ELF-1 (cell line): ENCODE results near the gene PIK3R6.
A peak's percentile ranks its signal among the peaks of the same experiment; 100 is the strongest.

ENCODE experiments used
- DNase-seq: peaks from one replicate; pipeline ENCODE4 v3.0.0-alpha.2; 2016; ENCODE audit warnings: low read depth, low spot score

The PIK3R6 gene

GRCh38 chr17:8894202-8894671 is 26.8 kb upstream of the PIK3R6 start:
- DNase-seq, result peak; percentile 53

- no peak for DNase-seq
These were observed 26.2 kb upstream of the PIK3R6 start for GRCh38 chr17:8893621-8894201.

- no peak for DNase-seq
These were observed 25.6 kb upstream of the PIK3R6 start for GRCh38 chr17:8893059-8893458.

- DNase-seq, result no peak
These were observed 24.8 kb upstream of the PIK3R6 start for GRCh38 chr17:8892338-8892690.

- no peak for DNase-seq
These were observed 23.2 kb upstream of the PIK3R6 start for GRCh38 chr17:8890671-8891070.

GRCh38 chr17:8889458-8890210 is 22.2 kb upstream of the PIK3R6 start:
- DNase-seq, result no peak

GRCh38 chr17:8888704-8889302 is 21.3 kb upstream of the PIK3R6 start:
- DNase-seq, result no peak

- DNase-seq, result peak; percentile 90
These were observed 20.6 kb upstream of the PIK3R6 start for GRCh38 chr17:8887834-8888703.

GRCh38 chr17:8887301-8887700 is 19.8 kb upstream of the PIK3R6 start:
- DNase-seq, result no peak

- no peak for DNase-seq
These were observed 18.7 kb upstream of the PIK3R6 start for GRCh38 chr17:8885967-8886684.

GRCh38 chr17:8885163-8885966 is 17.9 kb upstream of the PIK3R6 start:
- DNase-seq, result peak; percentile 33

- no peak for DNase-seq
These were observed 17.0 kb upstream of the PIK3R6 start for GRCh38 chr17:8884336-8884990.

DNA sequence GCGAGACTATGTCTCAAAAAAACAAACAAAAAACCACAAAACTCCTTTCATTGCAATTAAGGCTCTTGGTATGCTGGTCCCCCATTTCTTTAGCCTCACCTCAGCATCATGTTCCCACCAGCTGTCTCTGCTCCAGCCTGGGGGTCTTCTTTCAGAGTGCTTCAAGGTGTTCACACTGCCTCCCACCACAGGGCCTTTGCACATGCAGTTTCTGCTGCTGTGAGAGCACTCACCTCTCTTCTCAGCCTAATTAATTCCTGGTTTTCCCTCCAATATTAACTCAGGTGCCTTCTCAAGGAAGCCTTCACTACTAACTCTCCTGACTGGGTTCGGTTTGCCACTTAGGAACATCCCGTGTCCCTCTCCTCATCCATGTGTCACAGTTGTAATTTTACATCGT is 15.9 kb upstream of the PIK3R6 start:
- no peak for DNase-seq

DNA sequence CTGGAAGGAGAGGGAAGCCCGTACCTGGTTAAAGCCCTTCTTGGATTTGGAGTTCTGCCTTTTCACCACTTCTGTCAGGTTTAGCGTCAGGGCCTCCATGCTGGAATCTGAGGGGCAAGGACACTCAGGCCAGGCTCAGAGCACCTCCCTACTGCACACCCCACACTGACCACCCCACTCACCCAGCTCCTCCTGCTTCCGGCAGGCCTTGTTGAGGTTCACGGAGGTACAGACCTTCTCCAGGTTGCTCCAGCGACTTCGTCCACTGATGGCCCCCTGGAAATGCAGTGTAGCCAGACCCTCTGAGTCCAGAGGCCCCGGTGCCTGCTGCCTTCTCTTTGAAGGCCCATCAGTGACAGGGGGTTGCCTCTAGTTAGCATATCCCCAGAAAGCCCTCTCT is 14.1 kb upstream of the PIK3R6 start:
- DNase-seq, result no peak

DNA sequence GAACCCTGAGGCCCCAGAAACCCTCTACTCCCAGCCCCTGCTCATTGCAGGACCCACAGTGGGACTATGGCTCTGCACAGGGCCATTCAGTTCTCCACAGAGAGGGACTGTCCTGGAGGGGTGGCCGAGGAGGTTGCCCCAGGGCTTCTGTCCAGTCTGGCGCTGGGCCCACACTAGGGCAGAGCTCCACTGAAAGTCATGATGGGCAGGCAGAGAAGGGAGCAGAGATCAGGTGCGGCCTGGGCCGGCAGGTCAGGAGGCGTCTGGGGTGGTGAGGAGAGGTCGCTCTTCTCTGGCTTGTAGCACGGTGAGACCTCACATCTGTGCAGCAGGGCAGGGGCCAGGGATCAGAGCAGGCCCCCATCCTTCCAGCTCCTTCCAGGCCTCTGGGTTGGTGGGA is 13.0 kb upstream of the PIK3R6 start:
- no peak for DNase-seq

- DNase-seq, result no peak
These were observed 11.9 kb upstream of the PIK3R6 start for GRCh38 chr17:8879410-8879809.

DNA sequence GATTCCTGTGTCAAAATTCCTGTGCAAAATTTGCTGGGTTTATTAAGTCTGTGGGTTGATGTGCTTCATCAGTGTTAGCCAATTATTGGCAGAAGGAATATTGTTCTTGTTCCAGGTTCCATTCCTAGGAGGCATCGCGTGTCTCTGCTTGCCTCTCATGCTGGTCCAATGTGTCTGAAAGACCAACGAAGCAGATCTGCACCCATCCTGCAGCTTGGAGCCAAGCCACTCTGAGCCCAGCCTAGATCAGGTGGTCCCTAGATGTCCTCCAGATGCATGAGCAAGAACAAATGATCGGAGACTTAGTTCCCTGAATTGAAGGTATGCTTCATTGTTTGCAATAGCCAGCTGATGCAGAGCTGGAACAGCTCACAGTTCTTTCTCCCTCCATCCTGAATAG is 10.5 kb upstream of the PIK3R6 start:
- no peak for DNase-seq

DNA sequence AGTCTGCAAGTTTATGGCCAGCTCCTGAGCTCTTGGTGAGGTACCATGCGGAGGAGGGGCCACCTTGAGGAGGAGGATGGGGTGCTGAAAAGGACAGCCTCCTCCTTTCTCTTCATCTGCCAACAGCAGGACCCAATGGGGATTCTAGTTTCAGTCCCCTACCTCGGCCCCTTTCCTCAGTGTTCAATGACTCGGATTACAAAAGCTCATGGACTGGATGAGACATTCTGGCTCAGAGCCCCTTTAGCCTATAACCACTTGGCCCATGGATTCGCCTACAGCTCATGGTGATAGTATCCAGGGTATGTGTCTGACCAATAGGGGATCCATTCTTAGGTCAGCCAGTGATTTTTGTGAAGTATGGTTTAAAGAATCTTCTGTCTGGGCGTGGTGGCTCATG is 8.5 kb upstream of the PIK3R6 start:
- DNase-seq, result no peak

DNA sequence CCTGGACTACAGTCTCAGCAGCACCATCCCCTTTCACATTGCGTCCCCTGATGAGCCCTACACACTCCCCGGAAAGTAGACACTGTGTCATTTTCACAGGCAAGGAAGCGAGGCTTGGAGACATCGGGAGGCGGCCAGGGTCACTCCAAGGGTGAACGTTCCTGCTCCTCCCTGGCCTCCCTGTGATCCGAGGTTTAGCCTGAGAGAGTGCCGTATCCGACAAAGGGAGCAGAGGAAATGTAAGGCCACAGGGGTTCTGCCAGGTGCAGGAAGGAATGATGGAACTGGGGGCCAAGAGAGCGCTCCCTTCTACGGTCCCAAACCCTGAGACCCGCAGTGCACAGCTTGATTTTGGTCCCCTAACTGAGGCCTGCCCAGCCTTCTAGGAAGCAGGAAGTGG is 8.0 kb upstream of the PIK3R6 start:
- DNase-seq, result no peak
